ENCODE data around the gene TOMM70.

The TOMM70 gene

GRCh38 chr3:100370756-100371155, 30.1 kb downstream of the TOMM70 start:
- in situ Hi-C loops (cut with MboI; ENCODE audit: low sequenced_read_pairs, unreplicated experiment), result no loop called here
- DNase-seq (ENCODE audit: low spot score), result no peak
- TF ChIP-seq, protein P1, sequence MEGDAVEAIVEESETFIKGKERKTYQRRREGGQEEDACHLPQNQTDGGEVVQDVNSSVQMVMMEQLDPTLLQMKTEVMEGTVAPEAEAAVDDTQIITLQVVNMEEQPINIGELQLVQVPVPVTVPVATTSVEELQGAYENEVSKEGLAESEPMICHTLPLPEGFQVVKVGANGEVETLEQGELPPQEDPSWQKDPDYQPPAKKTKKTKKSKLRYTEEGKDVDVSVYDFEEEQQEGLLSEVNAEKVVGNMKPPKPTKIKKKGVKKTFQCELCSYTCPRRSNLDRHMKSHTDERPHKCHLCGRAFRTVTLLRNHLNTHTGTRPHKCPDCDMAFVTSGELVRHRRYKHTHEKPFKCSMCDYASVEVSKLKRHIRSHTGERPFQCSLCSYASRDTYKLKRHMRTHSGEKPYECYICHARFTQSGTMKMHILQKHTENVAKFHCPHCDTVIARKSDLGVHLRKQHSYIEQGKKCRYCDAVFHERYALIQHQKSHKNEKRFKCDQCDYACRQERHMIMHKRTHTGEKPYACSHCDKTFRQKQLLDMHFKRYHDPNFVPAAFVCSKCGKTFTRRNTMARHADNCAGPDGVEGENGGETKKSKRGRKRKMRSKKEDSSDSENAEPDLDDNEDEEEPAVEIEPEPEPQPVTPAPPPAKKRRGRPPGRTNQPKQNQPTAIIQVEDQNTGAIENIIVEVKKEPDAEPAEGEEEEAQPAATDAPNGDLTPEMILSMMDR (IDR thresholded peaks at IDR 0.05; ENCODE audit: borderline replicate concordance, control extremely low read depth, extremely low read depth, insufficient read depth, missing control alignments), result no peak

- no peak for DNase-seq (ENCODE audit: low spot score)
- in situ Hi-C loops (cut with MboI; ENCODE audit: low sequenced_read_pairs, unreplicated experiment), result no loop called here
- TF ChIP-seq, protein P1 (IDR thresholded peaks at IDR 0.05; ENCODE audit: borderline replicate concordance, control extremely low read depth, extremely low read depth, insufficient read depth, missing control alignments), result no peak
These were observed 32.4 kb downstream of the TOMM70 start for GRCh38 chr3:100368441-100368840.

DNA sequence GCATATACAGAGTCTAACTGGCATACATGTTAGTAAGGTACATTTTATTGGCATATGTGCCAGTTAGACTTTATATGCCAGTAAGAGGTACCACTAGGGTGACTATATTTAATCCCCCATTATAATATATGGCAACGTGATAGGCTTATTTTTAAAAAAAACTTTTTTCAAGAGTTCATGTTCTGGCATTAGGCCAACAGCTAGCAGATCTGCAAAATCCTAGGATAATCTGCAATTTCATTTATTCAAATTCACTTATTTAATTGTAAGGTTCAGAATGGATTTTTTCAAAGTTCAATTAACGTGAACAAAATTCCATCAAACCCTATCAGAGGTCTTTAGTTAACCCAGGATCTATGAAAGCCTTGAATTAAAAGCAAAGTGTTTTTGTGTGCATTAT, 34.5 kb downstream of the TOMM70 start:
- TF ChIP-seq, protein P1 (IDR thresholded peaks at IDR 0.05; ENCODE audit: borderline replicate concordance, control extremely low read depth, extremely low read depth, insufficient read depth, missing control alignments), result no peak
- in situ Hi-C loops (cut with MboI; ENCODE audit: low sequenced_read_pairs, unreplicated experiment), result no loop called here
- DNase-seq (ENCODE audit: low spot score), result no peak

- in situ Hi-C loops (cut with MboI; ENCODE audit: low sequenced_read_pairs, unreplicated experiment), result no loop called here
- no peak for DNase-seq (ENCODE audit: low spot score)
- TF ChIP-seq, protein P1 (IDR thresholded peaks at IDR 0.05; ENCODE audit: borderline replicate concordance, control extremely low read depth, extremely low read depth, insufficient read depth, missing control alignments), result no peak
These were observed 36.5 kb downstream of the TOMM70 start for GRCh38 chr3:100364421-100364820.

DNA sequence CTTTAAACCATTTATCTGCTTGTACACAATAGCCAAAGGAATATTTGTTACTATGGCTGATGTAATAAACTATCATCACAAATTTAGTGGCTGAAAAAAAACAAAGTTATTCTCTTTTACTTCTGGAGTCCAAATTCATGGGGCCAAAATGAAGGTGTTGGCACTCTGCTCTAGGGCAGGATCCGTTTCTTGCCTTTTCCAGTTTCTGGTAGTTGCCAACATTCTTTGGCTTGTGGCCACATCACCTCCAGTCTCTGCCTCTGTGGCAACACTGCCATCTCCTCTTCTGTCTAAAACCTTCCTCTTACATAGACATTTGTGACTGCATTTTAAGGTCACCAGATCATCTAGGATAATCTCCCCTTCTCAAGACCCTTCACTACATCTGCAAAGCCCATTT, 39.0 kb downstream of the TOMM70 start:
- in situ Hi-C loops (cut with MboI; ENCODE audit: low sequenced_read_pairs, unreplicated experiment), result no loop called here
- DNase-seq (ENCODE audit: low spot score), result no peak
- TF ChIP-seq, protein P1 (IDR thresholded peaks at IDR 0.05; ENCODE audit: borderline replicate concordance, control extremely low read depth, extremely low read depth, insufficient read depth, missing control alignments), result no peak

DNA sequence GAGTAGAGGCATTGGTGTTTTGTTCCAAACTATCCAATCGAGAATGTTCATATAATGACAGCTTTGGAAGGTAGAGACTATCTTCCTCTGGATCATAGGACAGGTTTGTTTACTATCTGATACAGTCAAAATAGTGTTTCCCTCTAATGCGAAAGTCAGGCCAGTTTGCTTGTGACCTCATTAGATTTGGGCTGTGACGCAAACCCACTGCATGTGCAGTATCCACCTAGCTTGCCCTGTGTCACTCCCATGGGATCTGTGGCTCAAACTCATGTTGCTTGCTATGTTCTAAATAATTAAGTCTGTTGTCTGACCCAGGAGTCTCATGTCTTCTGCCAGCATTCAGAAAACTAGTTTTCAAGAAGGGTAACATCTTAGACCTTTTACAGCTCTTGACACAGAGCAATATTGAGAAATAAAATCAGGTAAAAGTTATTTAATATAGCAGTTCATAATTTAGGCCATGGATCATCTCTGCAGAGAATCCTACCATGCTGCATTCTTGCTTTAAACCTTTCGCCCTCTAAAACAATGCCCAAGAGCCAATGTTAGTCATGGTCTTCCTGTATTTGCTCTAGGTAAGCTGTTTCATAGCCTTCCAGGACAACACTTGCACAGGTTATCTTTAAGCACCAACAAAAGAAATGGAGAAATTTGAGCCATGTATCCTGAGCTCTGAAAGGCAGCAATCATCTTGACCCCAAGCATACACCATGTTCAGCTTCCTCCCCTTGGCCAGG, 40.0 kb downstream of the TOMM70 start:
- TF ChIP-seq, protein P1 (IDR thresholded peaks at IDR 0.05; ENCODE audit: borderline replicate concordance, control extremely low read depth, extremely low read depth, insufficient read depth, missing control alignments), result no peak
- in situ Hi-C loops (cut with MboI; ENCODE audit: low sequenced_read_pairs, unreplicated experiment), result no loop called here
- no peak for DNase-seq (ENCODE audit: low spot score)

Data from GM13976 (cell line).